Measurements from ENCODE around the gene CWC27. TPM values are rescaled to one million over a fixed set of nuclear protein-coding genes. Genes with fewer than 3 reads are reported as not detected.

Gene CWC27
- total RNA-seq, 6 donors from 2014 or later = 8.0 to 21.2 (median 14.6) TPM

DNA sequence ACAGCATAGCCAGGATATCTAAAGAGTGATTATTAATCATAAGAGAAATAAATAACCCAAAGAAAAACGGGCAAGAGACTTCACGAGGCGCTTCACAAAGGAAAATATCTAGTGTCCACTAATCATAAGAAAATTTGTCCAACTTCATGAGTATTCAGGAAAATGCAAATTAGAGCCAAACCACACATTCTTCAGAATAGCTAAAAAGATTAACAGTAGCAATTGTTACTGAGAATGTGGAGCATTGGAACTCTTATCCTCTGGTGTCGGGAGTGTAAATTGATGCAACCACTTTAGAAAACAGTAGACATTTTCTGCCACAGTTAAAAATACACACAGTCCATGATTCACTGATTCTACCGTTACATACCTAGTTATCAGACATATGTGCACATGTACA lies 145.7 kb downstream of the CWC27 start:
- no peaks in the 10 kb centered on the region for H3K4me1 ChIP-seq
- ATAC-seq (ENCODE audit: low FRiP score in 2 of 2) (no peak), DNase-seq (no peak)
- H3K36me3 ChIP-seq = no peaks in the 10 kb centered on the region
- H3K27ac ChIP-seq = no peak overlapping the region
- H3K4me3 ChIP-seq = no peak overlapping the region
- H3K27me3 ChIP-seq = no peaks in the 10 kb centered on the region
- whole genome bisulfite sequencing, 2 donors = 89 to 90% methylated on average over 5 of the region's 5 CpGs
- peaks cover 0 to 10% (median 3%) of the 10 kb centered on the region in 4 donors for H3K9me3 ChIP-seq
- TF ChIP-seq, protein P1, sequence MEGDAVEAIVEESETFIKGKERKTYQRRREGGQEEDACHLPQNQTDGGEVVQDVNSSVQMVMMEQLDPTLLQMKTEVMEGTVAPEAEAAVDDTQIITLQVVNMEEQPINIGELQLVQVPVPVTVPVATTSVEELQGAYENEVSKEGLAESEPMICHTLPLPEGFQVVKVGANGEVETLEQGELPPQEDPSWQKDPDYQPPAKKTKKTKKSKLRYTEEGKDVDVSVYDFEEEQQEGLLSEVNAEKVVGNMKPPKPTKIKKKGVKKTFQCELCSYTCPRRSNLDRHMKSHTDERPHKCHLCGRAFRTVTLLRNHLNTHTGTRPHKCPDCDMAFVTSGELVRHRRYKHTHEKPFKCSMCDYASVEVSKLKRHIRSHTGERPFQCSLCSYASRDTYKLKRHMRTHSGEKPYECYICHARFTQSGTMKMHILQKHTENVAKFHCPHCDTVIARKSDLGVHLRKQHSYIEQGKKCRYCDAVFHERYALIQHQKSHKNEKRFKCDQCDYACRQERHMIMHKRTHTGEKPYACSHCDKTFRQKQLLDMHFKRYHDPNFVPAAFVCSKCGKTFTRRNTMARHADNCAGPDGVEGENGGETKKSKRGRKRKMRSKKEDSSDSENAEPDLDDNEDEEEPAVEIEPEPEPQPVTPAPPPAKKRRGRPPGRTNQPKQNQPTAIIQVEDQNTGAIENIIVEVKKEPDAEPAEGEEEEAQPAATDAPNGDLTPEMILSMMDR (IDR thresholded peaks at IDR 0.05) = no peak
- TF ChIP-seq EP300 (IDR thresholded peaks at IDR 0.05) = no peak
- no peak for TF ChIP-seq POLR2A (IDR thresholded peaks at IDR 0.05)

DNA sequence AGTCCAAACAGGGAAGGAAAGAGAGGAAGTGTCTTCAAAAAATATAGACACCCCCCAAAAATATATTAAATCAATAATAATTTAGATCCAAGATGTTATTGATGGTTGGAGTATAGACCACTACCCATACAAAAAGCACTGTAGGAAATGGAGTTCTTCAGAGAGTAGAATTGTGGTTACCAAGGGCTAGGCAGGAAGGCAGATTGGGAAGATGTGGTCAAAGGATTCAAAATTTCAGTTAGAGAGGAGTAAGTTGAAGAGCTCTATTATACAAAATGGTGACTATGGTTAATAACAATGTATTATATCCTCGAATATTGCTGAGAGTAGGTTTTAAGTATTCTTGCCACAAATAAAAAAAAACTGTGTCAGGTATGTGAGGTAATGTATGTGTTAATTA lies 149.4 kb downstream of the CWC27 start:
- 68 to 92% methylated on average over 1 of the region's 1 CpG for WGBS, 2 donors
- H3K36me3 ChIP-seq = no peaks in the 10 kb centered on the region
- TF ChIP-seq POLR2A (IDR thresholded peaks at IDR 0.05) = no peak
- TF ChIP-seq POLR2AphosphoS5 (IDR thresholded peaks at IDR 0.05) = no peak
- H3K4me3 ChIP-seq = no peak overlapping the region
- DNase-seq (no peak), ATAC-seq (ENCODE audit: low FRiP score in 2 of 2) (no peak)
- H3K4me1 ChIP-seq = no peaks in the 10 kb centered on the region
- H3K9me3 ChIP-seq = peaks cover 0 to 22% (median 8%) of the 10 kb centered on the region in 4 donors
- no peaks in the 10 kb centered on the region for H3K27me3 ChIP-seq
- no peak overlapping the region for H3K27ac ChIP-seq

DNA sequence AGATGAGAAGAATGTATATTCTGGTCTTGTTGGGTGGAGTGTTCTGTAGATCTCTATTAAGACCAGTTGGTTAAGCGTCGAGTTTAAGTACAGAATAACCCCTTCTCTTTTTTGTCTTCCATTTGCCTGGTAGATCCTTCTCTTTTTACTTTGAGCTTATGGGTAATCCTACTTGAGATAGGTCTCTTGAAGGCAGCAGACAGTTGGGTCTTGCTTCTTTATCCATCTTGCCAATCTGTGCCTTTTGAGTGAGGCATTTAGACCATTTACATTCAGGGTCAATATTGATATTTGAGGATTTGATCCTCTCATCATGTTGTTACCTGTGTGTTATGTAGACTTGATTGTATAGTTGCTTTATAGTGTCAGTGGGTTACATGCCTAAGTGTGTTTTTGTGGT lies 152.7 kb downstream of the CWC27 start:
- Histone ChIP-seq H3K4me3 (no peak overlapping the region), H3K27me3 (no peaks in the 10 kb centered on the region), H3K9me3 (peaks cover 0 to 22% (median 8%) of the 10 kb centered on the region in 4 donors), H3K4me1 (no peaks in the 10 kb centered on the region), H3K27ac (no peak overlapping the region), H3K36me3 (no peaks in the 10 kb centered on the region)
- ATAC-seq (ENCODE audit: low FRiP score in 2 of 2) (no peak), DNase-seq (no peak)
- TF ChIP-seq EP300 (IDR thresholded peaks at IDR 0.05) (no peak), POLR2A (IDR thresholded peaks at IDR 0.05) (no peak), POLR2AphosphoS5 (IDR thresholded peaks at IDR 0.05) (no peak)
- TF ChIP-seq, protein P1 (IDR thresholded peaks at IDR 0.05) = no peak
- WGBS, 2 donors = 97 to 100% methylated on average over 2 of the region's 2 CpGs

DNA sequence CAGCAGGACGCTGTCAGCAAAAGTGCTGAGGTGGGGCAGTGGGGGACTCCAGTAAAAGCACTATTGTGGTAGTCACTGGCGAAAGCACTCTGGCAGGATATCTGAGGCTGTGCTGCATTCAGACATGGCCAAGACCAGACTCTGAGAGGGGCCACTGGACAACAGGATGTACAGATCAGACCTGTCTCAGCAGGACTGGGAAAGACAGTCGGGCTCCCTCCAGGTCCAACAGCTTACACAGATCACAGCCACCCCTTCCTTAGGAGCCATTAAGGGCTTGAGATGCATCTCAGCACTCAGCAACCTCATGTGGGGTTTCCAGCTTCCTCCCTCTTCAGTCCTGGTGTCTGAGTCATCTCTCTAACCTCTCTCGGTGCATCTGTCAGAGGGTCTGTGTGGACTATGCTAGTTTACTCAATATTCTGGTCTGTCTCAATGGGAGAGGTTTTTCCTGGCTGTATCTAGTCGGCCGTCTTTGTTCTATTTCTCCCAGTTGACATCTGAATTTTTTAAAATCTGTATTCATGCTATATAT lies 154.5 kb downstream of the CWC27 start:
- H3K4me1 ChIP-seq = no peaks in the 10 kb centered on the region
- DNase-seq = no peak
- WGBS, 2 donors = 86 to 88% methylated on average over 5 to 6 of the region's 6 CpGs
- TF ChIP-seq POLR2A (IDR thresholded peaks at IDR 0.05) = no peak
- TF ChIP-seq POLR2AphosphoS5 (IDR thresholded peaks at IDR 0.05) = no peak
- TF ChIP-seq EP300 (IDR thresholded peaks at IDR 0.05) = no peak
- TF ChIP-seq, protein P1 (IDR thresholded peaks at IDR 0.05) = no peak
- no peaks in the 10 kb centered on the region for H3K27me3 ChIP-seq
- H3K4me3 ChIP-seq = no peak overlapping the region
- no peak overlapping the region for H3K27ac ChIP-seq
- no peaks in the 10 kb centered on the region for H3K36me3 ChIP-seq
- peaks cover 0 to 22% (median 8%) of the 10 kb centered on the region in 4 donors for H3K9me3 ChIP-seq
- ATAC-seq (ENCODE audit: low FRiP score in 2 of 2) = no peak

DNA sequence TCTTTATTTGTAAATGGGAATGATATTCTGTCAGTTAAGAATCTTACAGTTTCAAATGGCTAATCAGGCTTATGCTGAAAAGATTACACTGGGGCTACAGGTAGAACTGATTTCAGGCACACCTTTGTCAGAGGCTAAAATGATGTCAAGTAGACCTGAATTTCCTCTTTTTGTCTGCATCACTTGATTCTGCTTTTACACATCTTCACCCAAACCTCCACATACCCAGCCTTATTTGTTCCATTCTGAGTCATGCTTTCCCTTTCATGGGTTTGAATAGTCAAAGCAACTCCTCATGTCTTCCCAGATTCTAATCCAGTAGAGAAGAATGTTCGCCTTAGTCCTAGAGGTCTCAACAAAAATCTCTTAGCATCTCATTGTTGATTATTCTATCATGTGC lies 156.4 kb downstream of the CWC27 start:
- DNase-seq = no peak
- Histone ChIP-seq H3K36me3 (no peaks in the 10 kb centered on the region), H3K4me3 (no peak overlapping the region), H3K27ac (no peak overlapping the region), H3K27me3 (no peaks in the 10 kb centered on the region), H3K9me3 (peaks cover 0 to 15% (median 6%) of the 10 kb centered on the region in 4 donors), H3K4me1 (no peaks in the 10 kb centered on the region)
- no peak for ATAC-seq (ENCODE audit: low FRiP score in 2 of 2)
- TF ChIP-seq, protein P1 (IDR thresholded peaks at IDR 0.05) = no peak
- TF ChIP-seq POLR2A (IDR thresholded peaks at IDR 0.05) = no peak
- WGBS, 2 donors = 100% methylated on average over 1 of the region's 1 CpG

All from upper lobe of left lung (tissue), 6 donors.